ENCODE data around the gene AKR1C1.
"Not testable (repeated sequence)": the region's sequence is repeated elsewhere in the genome, so short reads cannot be mapped to it uniquely, and the experiment has no call there.

AKR1C1 gene

GRCh38 chr10:4962876-4963814 lies at the start of gene AKR1C1:
Gene AKR1C1 (plus strand): TSS chr10:4963415. CDS start chr10:4963445, 30 bp downstream.
- DNase-seq, result not testable (repeated sequence)

DNA sequence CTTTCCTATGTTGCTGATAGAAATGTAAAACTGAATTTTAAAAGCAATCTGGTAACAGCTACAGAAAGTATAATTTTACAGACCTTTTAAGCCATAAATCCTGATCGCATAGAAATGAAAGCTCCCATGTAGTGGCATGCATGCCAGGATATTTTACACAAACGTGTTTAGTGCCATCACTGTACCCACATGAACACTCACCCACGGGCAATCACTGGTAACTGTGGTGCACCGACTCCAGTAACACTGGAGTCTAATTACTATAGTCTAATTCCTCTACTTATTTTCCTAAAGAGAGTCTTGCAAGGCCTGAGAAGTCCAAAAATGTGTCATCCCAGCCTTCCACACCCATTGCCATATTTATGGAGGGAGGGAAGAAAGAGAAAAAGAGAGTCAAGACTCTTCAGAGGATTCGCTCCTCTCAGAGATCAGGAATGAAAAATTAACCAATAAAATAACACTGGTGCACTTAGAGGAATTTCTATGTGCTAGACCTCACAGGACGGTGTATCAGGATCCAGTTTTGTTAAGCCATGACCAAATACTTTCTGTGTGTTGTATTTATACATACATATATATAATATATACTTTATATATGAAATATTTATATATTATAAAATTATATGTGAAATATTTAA lies 48.9 kb upstream of the AKR1C1 start:
- no peak for DNase-seq

- DNase-seq, result no peak
These were observed 47.0 kb upstream of the AKR1C1 start for GRCh38 chr10:4916086-4916716.

DNA sequence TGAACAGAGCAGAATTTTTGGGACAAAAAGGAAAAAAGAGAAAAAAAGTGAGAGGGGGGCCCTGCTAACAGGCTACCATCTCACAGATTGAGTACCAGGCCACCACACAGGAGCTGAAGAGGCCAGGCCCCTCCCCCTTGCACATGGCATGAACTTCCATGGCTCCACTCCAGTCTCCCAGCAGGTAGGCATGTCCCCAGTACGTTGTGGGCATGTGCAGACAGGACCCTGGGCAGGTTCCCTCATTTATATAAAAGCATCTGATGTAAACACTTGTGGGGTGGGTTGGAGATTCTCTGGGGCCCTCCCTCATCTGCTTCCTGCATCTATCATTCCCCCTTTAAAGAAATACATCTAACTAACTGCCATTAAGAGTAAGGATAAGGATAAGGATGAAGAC lies 45.0 kb upstream of the AKR1C1 start:
- no peak for DNase-seq

- DNase-seq, result not testable (repeated sequence)
These were observed 38.7 kb upstream of the AKR1C1 start for GRCh38 chr10:4924482-4924881.

DNA sequence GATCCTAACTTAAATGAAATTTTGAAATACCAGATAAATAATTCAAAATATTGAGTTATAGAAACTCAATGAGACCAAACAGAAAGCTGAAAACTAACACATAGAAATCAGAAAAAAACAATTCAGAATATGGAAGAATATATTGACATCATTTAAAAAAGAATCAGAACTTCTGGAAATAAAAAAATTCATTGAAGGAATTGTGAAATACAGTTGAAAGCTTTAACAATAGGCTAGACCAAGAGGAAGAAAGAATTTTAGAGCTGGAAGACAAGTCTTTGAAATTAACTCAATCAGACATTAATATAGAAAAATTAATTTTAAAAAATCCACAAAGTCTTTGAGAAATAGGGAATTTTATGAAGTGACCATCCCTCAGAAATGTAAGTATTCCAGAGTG lies 36.8 kb upstream of the AKR1C1 start:
- DNase-seq, result no peak

DNA sequence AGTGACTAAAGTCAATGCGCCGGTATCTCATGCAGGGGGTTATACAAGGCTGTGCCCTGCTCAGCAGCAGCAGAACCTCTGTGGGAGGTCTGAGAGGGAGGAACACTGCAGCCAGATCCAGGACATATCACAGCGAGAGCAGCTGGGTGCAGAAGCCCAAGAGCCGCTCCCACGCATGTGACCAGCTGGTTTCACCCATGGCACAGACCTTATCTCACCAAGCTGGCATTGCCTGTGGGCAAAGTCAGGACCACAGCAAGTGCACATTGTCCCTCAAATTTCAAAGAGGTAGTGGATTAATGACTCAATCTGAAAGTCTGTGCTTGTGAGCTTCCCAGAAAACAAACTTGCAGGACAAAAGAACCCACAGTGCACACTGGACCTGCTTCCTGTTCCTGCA lies 31.6 kb upstream of the AKR1C1 start:
- DNase-seq, result no peak

GRCh38 chr10:4934391-4934987 lies 28.7 kb upstream of the AKR1C1 start:
- no peak for DNase-seq

GRCh38 chr10:4937346-4937745 lies 25.9 kb upstream of the AKR1C1 start:
- no peak for DNase-seq

DNA sequence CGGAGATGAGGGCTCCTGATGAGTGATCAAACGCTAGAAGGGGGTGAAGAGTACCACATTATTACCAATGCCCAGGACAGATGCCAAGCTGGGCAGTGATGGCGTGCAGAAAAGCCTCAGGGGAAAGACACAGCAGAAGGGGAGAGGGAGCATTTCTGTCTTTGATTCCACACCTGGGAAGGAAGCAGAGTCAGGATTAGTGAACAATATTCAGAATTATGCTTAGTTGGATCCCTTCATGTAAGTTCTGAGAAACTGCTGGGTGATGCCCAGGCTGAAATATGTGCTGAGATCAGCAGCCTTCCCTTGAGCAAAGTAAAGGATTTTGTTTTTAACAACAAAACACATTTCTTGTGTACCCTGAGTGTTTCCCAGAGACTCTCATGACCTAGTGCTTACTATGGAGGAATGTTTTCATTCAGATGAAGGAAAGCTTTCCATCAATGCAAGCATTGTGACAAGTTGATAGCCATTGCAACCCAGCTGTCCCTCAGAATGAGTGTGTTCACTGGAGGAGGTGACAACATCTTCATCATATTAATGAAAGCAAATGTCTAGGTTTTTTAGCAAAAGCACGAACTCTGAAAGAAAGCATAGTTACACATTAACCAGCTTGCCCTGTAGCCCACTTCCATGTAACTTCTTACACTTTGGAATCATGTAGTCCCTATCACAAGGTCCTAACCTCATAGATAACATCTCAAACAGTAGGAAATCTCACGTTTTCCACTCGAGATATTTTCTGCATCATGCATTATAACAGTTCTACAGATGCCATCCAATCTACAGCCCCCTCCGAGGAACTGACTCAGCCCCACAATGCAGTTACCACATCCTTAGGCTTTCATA lies 23.8 kb upstream of the AKR1C1 start:
- no peak for DNase-seq

- DNase-seq, result not testable (repeated sequence)
These were observed 23.2 kb upstream of the AKR1C1 start for GRCh38 chr10:4940073-4940428.

GRCh38 chr10:4940909-4941308 lies 22.3 kb upstream of the AKR1C1 start:
- DNase-seq, result not testable (repeated sequence)

DNA sequence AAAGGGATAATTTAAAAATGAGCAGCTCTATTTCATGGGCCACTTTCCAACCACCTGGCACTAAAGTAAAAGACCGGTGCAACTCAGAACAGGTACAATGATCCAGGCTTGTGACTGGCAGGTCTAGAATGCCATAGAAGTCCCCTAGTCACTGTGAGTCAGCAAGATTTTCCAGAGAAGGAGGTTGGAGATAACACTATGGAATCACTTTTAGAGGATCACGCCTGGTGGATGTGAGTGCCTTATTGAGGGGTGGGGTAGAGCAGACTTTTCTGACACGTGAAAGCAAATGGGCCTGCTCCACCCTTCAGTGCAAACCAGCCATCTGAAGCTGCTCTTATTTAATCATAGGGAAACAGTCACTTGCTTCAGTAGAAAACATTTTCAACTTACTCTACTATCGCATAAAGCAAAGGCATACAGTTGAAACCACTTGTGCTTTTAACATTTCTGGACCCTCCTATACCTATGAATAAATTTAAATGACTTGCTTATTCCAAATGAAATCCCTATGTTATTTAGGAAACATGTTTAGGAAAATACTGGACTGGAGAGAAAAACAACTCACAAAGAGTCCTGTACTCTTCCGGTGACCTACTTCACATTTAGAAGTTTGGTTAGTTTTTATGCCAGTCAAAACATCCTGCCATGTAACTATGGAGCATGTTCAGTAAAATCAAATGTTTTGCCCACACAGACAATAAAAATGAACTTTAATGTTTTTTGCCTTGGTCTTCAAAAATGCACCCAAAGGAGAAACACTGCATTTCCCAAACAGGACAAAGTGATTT lies 21.5 kb upstream of the AKR1C1 start:
- no peak for DNase-seq

GRCh38 chr10:4942931-4943330 lies 20.3 kb upstream of the AKR1C1 start:
- not testable (repeated sequence) for DNase-seq

GRCh38 chr10:4943416-4943815 lies 19.8 kb upstream of the AKR1C1 start:
- DNase-seq, result not testable (repeated sequence)

DNA sequence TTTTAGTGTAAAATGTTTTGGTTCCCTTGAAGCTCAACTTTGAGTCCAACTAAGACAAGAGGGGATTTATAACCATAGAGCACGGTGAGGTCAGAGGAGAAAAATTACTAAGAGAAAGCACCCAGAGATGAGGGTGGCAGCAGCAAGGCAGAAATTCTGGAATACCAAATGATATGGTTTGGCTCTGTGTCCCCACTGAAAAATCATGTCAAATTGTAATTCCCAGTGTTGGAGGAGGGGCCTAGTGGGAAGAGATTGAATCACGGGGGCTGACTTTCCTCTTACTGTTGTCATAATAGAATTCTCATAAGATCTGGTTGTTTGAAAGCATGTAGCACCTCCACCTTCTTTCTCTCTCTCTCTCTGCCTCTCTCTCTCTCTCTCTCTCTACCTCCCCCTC lies 19.4 kb upstream of the AKR1C1 start:
- no peak for DNase-seq

DNA sequence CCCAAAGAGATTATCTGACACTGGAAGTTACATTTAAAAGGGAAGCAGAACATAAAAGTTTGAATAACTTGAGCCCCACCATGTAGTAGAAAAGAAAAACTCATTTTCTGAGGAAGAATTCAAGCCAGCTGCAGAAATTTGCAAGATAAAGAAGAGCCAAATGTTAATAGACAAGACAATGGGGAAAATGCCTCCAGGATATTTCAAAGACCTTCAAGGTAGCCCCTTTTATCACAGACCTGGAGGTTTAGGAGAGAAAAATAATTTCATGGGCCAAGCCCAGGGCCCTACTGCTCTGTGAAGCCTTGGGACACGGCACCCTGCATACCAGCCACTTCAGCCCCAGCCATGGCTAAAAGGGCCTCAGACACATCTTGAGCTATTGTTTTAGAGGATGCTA lies 18.4 kb upstream of the AKR1C1 start:
- DNase-seq, result no peak

GRCh38 chr10:4945766-4946717 lies 17.2 kb upstream of the AKR1C1 start:
- no peak for DNase-seq

GRCh38 chr10:4947039-4947634 lies 16.1 kb upstream of the AKR1C1 start:
- no peak for DNase-seq
